ENCODE data around the gene SHE.

Gene SHE

DNA sequence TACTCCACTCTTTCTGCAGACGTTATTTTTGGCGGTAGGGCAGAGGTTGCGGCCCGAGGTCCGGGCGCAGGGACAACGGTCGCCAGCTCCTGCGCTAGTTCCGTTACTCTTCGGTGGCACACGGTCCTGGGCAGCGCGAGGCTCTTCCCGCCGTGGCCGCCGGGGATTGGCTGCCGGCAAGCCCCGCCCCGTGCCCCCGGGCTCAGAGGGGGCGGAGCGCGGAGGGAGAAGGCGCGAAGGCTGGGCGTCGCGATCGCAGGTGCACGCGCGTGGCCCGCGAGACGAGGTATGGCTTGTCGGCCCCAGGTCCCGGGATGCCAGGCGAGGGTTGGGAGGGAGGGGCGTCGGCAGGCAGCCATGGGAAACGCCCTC, 518 bp upstream of the SHE start:
- H3K79me2 ChIP-seq (ENCODE audit: insufficient read depth, low read length), result no peaks in the 10 kb centered on the region
- no peak overlapping the region for H3K4me3 ChIP-seq (ENCODE audit: insufficient read depth, low read length, poor library complexity, severe bottlenecking)
- no peak overlapping the region for H3K27ac ChIP-seq (ENCODE audit: low read depth, low read length)
- H3K27me3 ChIP-seq (ENCODE audit: low read length), result no peaks in the 10 kb centered on the region
- no peaks in the 10 kb centered on the region for H3K9me2 ChIP-seq (replicated peaks; ENCODE audit: insufficient read depth, low read length)
- no peaks in the 10 kb centered on the region for H3F3A ChIP-seq (ENCODE audit: insufficient read depth)
- no peaks in the 10 kb centered on the region for H3K9me3 ChIP-seq (ENCODE audit: insufficient read depth, low read length)
- H2AFZ ChIP-seq (ENCODE audit: low read depth, low read length, severe bottlenecking), result no peak overlapping the region
- no peaks in the 10 kb centered on the region for H4K20me1 ChIP-seq (ENCODE audit: low read depth, low read length)
- H3K9ac ChIP-seq (ENCODE audit: low read length), result no peak overlapping the region
- no peak for TF ChIP-seq EZH2phosphoT487 (conservative IDR thresholded peaks at IDR 0.05; ENCODE audit: low read length)
- TF ChIP-seq, protein P1, sequence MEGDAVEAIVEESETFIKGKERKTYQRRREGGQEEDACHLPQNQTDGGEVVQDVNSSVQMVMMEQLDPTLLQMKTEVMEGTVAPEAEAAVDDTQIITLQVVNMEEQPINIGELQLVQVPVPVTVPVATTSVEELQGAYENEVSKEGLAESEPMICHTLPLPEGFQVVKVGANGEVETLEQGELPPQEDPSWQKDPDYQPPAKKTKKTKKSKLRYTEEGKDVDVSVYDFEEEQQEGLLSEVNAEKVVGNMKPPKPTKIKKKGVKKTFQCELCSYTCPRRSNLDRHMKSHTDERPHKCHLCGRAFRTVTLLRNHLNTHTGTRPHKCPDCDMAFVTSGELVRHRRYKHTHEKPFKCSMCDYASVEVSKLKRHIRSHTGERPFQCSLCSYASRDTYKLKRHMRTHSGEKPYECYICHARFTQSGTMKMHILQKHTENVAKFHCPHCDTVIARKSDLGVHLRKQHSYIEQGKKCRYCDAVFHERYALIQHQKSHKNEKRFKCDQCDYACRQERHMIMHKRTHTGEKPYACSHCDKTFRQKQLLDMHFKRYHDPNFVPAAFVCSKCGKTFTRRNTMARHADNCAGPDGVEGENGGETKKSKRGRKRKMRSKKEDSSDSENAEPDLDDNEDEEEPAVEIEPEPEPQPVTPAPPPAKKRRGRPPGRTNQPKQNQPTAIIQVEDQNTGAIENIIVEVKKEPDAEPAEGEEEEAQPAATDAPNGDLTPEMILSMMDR (IDR thresholded peaks at IDR 0.05; ENCODE audit: insufficient read depth, low read length, poor library complexity, severe bottlenecking), result no peak
- H3K4me2 ChIP-seq (ENCODE audit: low read depth, low read length, poor library complexity, severe bottlenecking), result no peak overlapping the region
- no peaks in the 10 kb centered on the region for H3K36me3 ChIP-seq (ENCODE audit: low read length)

DNA sequence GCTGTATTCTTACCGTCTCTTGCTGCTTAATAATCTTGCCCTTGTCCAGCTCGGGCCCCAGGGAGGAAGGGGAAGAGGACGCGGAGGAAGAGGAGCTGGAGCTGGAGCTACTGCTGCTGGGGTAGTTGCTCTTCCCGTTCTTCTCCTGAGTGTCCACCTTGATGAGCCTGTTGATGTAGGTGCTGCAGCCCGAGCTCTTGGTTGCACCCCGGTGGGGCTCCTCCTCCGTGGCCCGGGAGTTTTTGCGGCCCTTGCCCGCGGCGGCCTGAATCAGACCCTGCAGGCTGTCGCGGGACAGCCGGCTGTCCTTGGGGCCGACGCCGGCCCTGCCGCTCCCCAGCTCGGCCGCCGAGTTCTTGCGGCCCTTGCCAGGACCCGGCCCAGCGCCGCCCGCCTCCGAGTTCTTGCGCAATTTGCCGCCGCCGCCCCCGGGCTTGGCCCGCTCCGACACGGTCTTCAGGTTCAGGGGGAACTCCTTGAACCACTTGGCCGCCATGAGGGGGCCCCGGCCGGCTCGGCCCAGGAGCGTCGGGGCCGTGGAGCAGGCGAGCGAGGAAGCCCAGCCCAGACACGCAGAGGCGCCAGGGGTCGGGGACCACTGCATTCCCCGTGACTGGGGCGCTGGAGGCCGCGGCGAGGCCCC, 668 bp downstream of the SHE start:
- no peak overlapping the region for H3K27ac ChIP-seq (ENCODE audit: low read depth, low read length)
- TF ChIP-seq, protein P1 (IDR thresholded peaks at IDR 0.05; ENCODE audit: insufficient read depth, low read length, poor library complexity, severe bottlenecking), result no peak
- TF ChIP-seq EZH2phosphoT487 (conservative IDR thresholded peaks at IDR 0.05; ENCODE audit: low read length), result no peak
- no peaks in the 10 kb centered on the region for H3K9me3 ChIP-seq (ENCODE audit: insufficient read depth, low read length)
- H3K27me3 ChIP-seq (ENCODE audit: low read length), result no peaks in the 10 kb centered on the region
- H3K9ac ChIP-seq (ENCODE audit: low read length), result no peak overlapping the region
- H3K9me2 ChIP-seq (replicated peaks; ENCODE audit: insufficient read depth, low read length), result no peaks in the 10 kb centered on the region
- H3K4me3 ChIP-seq (ENCODE audit: insufficient read depth, low read length, poor library complexity, severe bottlenecking), result no peak overlapping the region
- no peaks in the 10 kb centered on the region for H3K79me2 ChIP-seq (ENCODE audit: insufficient read depth, low read length)
- no peak overlapping the region for H3K4me2 ChIP-seq (ENCODE audit: low read depth, low read length, poor library complexity, severe bottlenecking)
- H3K36me3 ChIP-seq (ENCODE audit: low read length), result no peaks in the 10 kb centered on the region
- H4K20me1 ChIP-seq (ENCODE audit: low read depth, low read length), result no peaks in the 10 kb centered on the region
- no peak overlapping the region for H2AFZ ChIP-seq (ENCODE audit: low read depth, low read length, severe bottlenecking)
- no peaks in the 10 kb centered on the region; the same call in 1 of the 2 replicates for H3F3A ChIP-seq (ENCODE audit: insufficient read depth)

DNA sequence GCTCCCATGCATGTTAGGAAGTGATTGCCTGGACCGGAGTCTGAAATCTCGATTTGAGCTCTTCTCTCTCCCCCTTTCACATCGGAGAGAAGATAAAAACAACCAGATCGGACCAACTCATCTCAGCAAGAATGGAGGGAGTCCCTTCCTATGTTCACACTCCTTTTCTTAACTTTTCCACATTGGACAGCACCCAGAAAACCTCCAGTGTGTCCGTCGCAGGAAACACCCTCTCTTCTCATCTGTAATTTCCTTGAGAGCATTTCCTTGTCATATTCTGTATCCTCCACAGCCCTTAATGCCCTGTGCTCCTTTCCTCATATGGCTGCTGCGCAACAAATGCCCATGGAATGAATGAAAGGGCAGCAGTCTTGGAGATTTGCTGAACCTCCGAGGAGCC, 1.7 kb downstream of the SHE start:
- no peaks in the 10 kb centered on the region; the same call in 1 of the 2 replicates for H3F3A ChIP-seq (ENCODE audit: insufficient read depth)
- H4K20me1 ChIP-seq (ENCODE audit: low read depth, low read length), result no peaks in the 10 kb centered on the region
- TF ChIP-seq, protein P1 (IDR thresholded peaks at IDR 0.05; ENCODE audit: insufficient read depth, low read length, poor library complexity, severe bottlenecking), result no peak
- TF ChIP-seq EZH2phosphoT487 (conservative IDR thresholded peaks at IDR 0.05; ENCODE audit: low read length), result no peak
- no peak overlapping the region for H3K9ac ChIP-seq (ENCODE audit: low read length)
- H3K36me3 ChIP-seq (ENCODE audit: low read length), result no peaks in the 10 kb centered on the region
- H3K79me2 ChIP-seq (ENCODE audit: insufficient read depth, low read length), result no peaks in the 10 kb centered on the region
- H3K27ac ChIP-seq (ENCODE audit: low read depth, low read length), result no peak overlapping the region
- H3K27me3 ChIP-seq (ENCODE audit: low read length), result no peaks in the 10 kb centered on the region
- H3K9me2 ChIP-seq (replicated peaks; ENCODE audit: insufficient read depth, low read length), result no peaks in the 10 kb centered on the region
- no peaks in the 10 kb centered on the region for H3K9me3 ChIP-seq (ENCODE audit: insufficient read depth, low read length)
- H2AFZ ChIP-seq (ENCODE audit: low read depth, low read length, severe bottlenecking), result no peak overlapping the region
- no peak overlapping the region for H3K4me3 ChIP-seq (ENCODE audit: insufficient read depth, low read length, poor library complexity, severe bottlenecking)
- no peak overlapping the region for H3K4me2 ChIP-seq (ENCODE audit: low read depth, low read length, poor library complexity, severe bottlenecking)
